Stomach (tissue), 4 donors: ENCODE data around the gene CRADD.

Experiments
- CTCF ChIP-seq, 7 experiments: fragments of 450-650 bp in 4 of 7; fragments of 200-600 bp in 3 of 7; sonication (generic) in 3 of 7; IDR thresholded peaks; one replicate each; pipeline ENCODE4 v1.5.1; 2016 to 2019; ENCODE audit warnings: antibody characterized with exemption in 7 of 7, control low read depth in 2 of 7, mild to moderate bottlenecking in 1 of 7
- EP300 ChIP-seq: sonication (generic); formaldehyde crosslinking; IDR thresholded peaks from one replicate; pipeline ENCODE4 v1.6.1; 2017; ENCODE audit warnings: antibody characterized with exemption
- POLR2A ChIP-seq, 4 donors: fragments of 450-650 bp; IDR thresholded peaks; one replicate each; pipeline ENCODE4 v1.6.1; 2016; ENCODE audit warnings: antibody characterized with exemption in 4 of 4, control low read depth in 2 of 4, mild to moderate bottlenecking in 1 of 4, moderate library complexity in 1 of 4
- POLR2AphosphoS5 ChIP-seq, 3 donors: sonication (generic); formaldehyde crosslinking; IDR thresholded peaks; one replicate each; pipeline ENCODE4 v1.6.1; 2016; ENCODE audit warnings: antibody characterized with exemption in 3 of 3

- TF ChIP-seq CTCF (IDR thresholded peaks at IDR 0.05) (no peak), EP300 (no peak), POLR2A (IDR thresholded peaks at IDR 0.05) (no peak), POLR2AphosphoS5 (IDR thresholded peaks at IDR 0.05) (no peak)
Measured at GRCh38 chr12:93876360-93876759, 199.2 kb downstream of the CRADD start.
